H9 (cell line): ENCODE results near the gene MSI2. TPM values are rescaled to one million over a fixed set of nuclear protein-coding genes. Genes with fewer than 3 reads are reported as not detected.

Experiments used
- DNase-seq: peaks from one replicate; pipeline ENCODE4 v3.0.0-alpha.2; 2017
- H2AFZ ChIP-seq: one replicate; pipeline ENCODE4 v1.6.1; 2013; ENCODE audit warnings: mild to moderate bottlenecking, low read length, control low read depth, moderate library complexity
- H2AK5ac ChIP-seq: 2 replicates; pipeline ENCODE4 v1.6.1; 2013; ENCODE audit warnings: low read length, control low read depth, mixed read lengths; ENCODE audit not compliant: insufficient read length
- H2BK120ac ChIP-seq: one replicate; pipeline ENCODE4 v1.6.1; 2013; ENCODE audit warnings: low read depth, mild to moderate bottlenecking, low read length, control low read depth, inconsistent platforms; ENCODE audit not compliant: poor library complexity, severe bottlenecking
- H2BK12ac ChIP-seq: 2 replicates; pipeline ENCODE4 v1.6.1; 2013; ENCODE audit warnings: low read length, control low read depth, mixed read lengths, low read depth; ENCODE audit not compliant: insufficient read length
- H2BK15ac ChIP-seq: 2 replicates; pipeline ENCODE4 v1.6.1; 2013; ENCODE audit warnings: low read depth, low read length, control low read depth
- H2BK20ac ChIP-seq: one replicate; pipeline ENCODE4 v1.6.1; 2013; ENCODE audit warnings: low read depth, mild to moderate bottlenecking, low read length, control low read depth, inconsistent platforms; ENCODE audit not compliant: poor library complexity, severe bottlenecking
- H2BK5ac ChIP-seq: 2 replicates; pipeline ENCODE4 v1.6.1; 2013; ENCODE audit warnings: low read length, control low read depth, mixed read lengths; ENCODE audit not compliant: insufficient read length
- H3K14ac ChIP-seq: 2 replicates; pipeline ENCODE4 v1.6.1; 2013; ENCODE audit warnings: low read length, control low read depth; ENCODE audit not compliant: insufficient read depth
- H3K18ac ChIP-seq: 2 replicates; pipeline ENCODE4 v1.6.1; 2013; ENCODE audit warnings: low read depth, mild to moderate bottlenecking, mixed read lengths, low read length, control low read depth; ENCODE audit not compliant: insufficient read length
- H3K23ac ChIP-seq: 2 replicates; pipeline ENCODE4 v1.6.1; 2013; ENCODE audit warnings: low read length, control low read depth, mixed read lengths, low read depth; ENCODE audit not compliant: insufficient read length
- H3K23me2 ChIP-seq: 2 replicates; pipeline ENCODE4 v1.6.1; 2013; ENCODE audit warnings: low read depth, mild to moderate bottlenecking, mixed read lengths, low read length, control low read depth; ENCODE audit not compliant: insufficient read length, poor library complexity, severe bottlenecking
- H3K27ac ChIP-seq: 2 replicates; pipeline ENCODE4 v1.5.1; 2013; ENCODE audit warnings: low read length, control low read depth, mixed read lengths, low read depth; ENCODE audit not compliant: insufficient read length
- H3K27me3 ChIP-seq: 2 replicates; pipeline ENCODE4 v1.6.1; 2013; ENCODE audit warnings: low read length, control low read depth, inconsistent platforms; ENCODE audit not compliant: insufficient read depth
- H3K4ac ChIP-seq: 2 replicates; pipeline ENCODE4 v1.6.1; 2013; ENCODE audit warnings: low read depth, mild to moderate bottlenecking, control low read depth, inconsistent platforms, low read length, moderate library complexity
- H3K4me1 ChIP-seq: 2 replicates; pipeline ENCODE4 v1.6.1; 2013; ENCODE audit warnings: low read length, control low read depth, inconsistent platforms; ENCODE audit not compliant: insufficient read depth
- H3K4me2 ChIP-seq: 2 replicates; pipeline ENCODE4 v1.6.1; 2013; ENCODE audit warnings: low read length, control low read depth, mixed read lengths; ENCODE audit not compliant: insufficient read length, insufficient read depth
- H3K56ac ChIP-seq: 2 replicates; pipeline ENCODE4 v1.6.1; 2013; ENCODE audit warnings: low read depth, mild to moderate bottlenecking, mixed read lengths, low read length, control low read depth; ENCODE audit not compliant: insufficient read length
- H3K79me1 ChIP-seq: 2 replicates; pipeline ENCODE4 v1.6.1; 2013; ENCODE audit warnings: low read depth, mild to moderate bottlenecking, moderate library complexity, low read length, control low read depth, inconsistent platforms; ENCODE audit not compliant: insufficient read depth, poor library complexity, severe bottlenecking
- H3K79me2 ChIP-seq: 2 replicates; pipeline ENCODE4 v1.6.1; 2013; ENCODE audit warnings: low read length, control low read depth, inconsistent platforms; ENCODE audit not compliant: insufficient read depth
- H3K9ac ChIP-seq: 2 replicates; pipeline ENCODE4 v1.6.1; 2013; ENCODE audit warnings: low read length, control low read depth, mixed read lengths; ENCODE audit not compliant: insufficient read length; ENCODE audit errors: extremely low read depth
- H3K9me3 ChIP-seq: one replicate; pipeline ENCODE4 v1.6.1; 2013; ENCODE audit warnings: low read depth, low read length, inconsistent platforms; ENCODE audit not compliant: control insufficient read depth
- H3T11ph ChIP-seq: one replicate; pipeline ENCODE4 v1.6.1; 2013; ENCODE audit warnings: mild to moderate bottlenecking, low read length, control low read depth, inconsistent platforms
- H4K20me1 ChIP-seq: one replicate; pipeline ENCODE4 v1.6.1; 2013; ENCODE audit not compliant: control insufficient read depth, insufficient read length, insufficient read depth
- H4K5ac ChIP-seq: 2 replicates; pipeline ENCODE4 v1.6.1; 2013; ENCODE audit warnings: low read depth, mild to moderate bottlenecking, mixed read lengths, low read length, control low read depth; ENCODE audit not compliant: insufficient read length
- H4K8ac ChIP-seq: replicated peaks from 2 replicates; pipeline ENCODE4 v1.6.1; 2013; ENCODE audit warnings: low read length, control low read depth, mixed read lengths, low read depth; ENCODE audit not compliant: insufficient read length
- H4K91ac ChIP-seq: 2 replicates; pipeline ENCODE4 v1.6.1; 2013; ENCODE audit warnings: low read depth, mild to moderate bottlenecking, moderate library complexity, mixed read lengths, low read length, control low read depth; ENCODE audit not compliant: insufficient read length
- H3K27ac Mint-ChIP-seq, 3 experiments: 2 replicates in 2 of 3; 3 replicates in 1 of 3; pipeline ENCODE4 v1.8.0; 2020 to 2021; ENCODE audit warnings: mixed read lengths in 3 of 3, mild to moderate bottlenecking in 1 of 3, moderate library complexity in 1 of 3
- H3K27me3 Mint-ChIP-seq: 2 replicates; pipeline ENCODE4 v1.8.0; 2021; ENCODE audit warnings: low read depth, mild to moderate bottlenecking, moderate library complexity, mixed read lengths
- H3K36me3 Mint-ChIP-seq, 3 experiments: 2 replicates in 2 of 3; 3 replicates in 1 of 3; pipeline ENCODE4 v1.8.0; 2020 to 2021; ENCODE audit warnings: low read depth in 3 of 3, mixed read lengths in 3 of 3; ENCODE audit not compliant: insufficient read depth in 1 of 3
- H3K4me1 Mint-ChIP-seq, 2 experiments: 2 replicates each; pipeline ENCODE4 v1.8.0; 2020; ENCODE audit warnings: mixed read lengths in 2 of 2
- H3K4me3 Mint-ChIP-seq, 2 experiments: 2 replicates in 1 of 2; 3 replicates in 1 of 2; pipeline ENCODE4 v1.8.0; 2020 to 2021; ENCODE audit warnings: mild to moderate bottlenecking in 2 of 2, mixed read lengths in 2 of 2, moderate library complexity in 1 of 2
- H3K9me3 Mint-ChIP-seq, 2 experiments: 2 replicates in 1 of 2; 3 replicates in 1 of 2; pipeline ENCODE4 v1.8.0; 2020; ENCODE audit warnings: mild to moderate bottlenecking in 2 of 2, mixed read lengths in 2 of 2, moderate library complexity in 1 of 2
- WGBS: extraction: QIAGEN DNeasy Blood & Tissue Kit; methylation state at CpG from one replicate; pipeline ENCODE4 v1.1.7; 2013; ENCODE audit warnings: missing lambda C conversion rate, low lambda C conversion rate, mixed read lengths; ENCODE audit not compliant: insufficient read length; ENCODE audit errors: extremely low coverage; 5-methylcytosine and 5-hydroxymethylcytosine counted together
- total RNA-seq: library from RNA; stranded (reverse); gene quantifications from 2 replicates; pipeline ENCODE4 v1.2.1, GENCODE V29; 2021
- TF ChIP-seq, protein P1 (sequence below): fragments of 200-600 bp; sonication (generic); conservative IDR thresholded peaks from 3 replicates; pipeline ENCODE4 v1.8.0; 2021; ENCODE audit warnings: antibody characterized with exemption, mild to moderate bottlenecking

The MSI2 gene
- total RNA-seq, 1 experiment from 2014 or later = 98.5 TPM

GRCh38 chr17:57243171-57243622, 13.1 kb upstream of the MSI2 start:
- H2AFZ ChIP-seq = no peak overlapping the region
- TF ChIP-seq, protein P1, sequence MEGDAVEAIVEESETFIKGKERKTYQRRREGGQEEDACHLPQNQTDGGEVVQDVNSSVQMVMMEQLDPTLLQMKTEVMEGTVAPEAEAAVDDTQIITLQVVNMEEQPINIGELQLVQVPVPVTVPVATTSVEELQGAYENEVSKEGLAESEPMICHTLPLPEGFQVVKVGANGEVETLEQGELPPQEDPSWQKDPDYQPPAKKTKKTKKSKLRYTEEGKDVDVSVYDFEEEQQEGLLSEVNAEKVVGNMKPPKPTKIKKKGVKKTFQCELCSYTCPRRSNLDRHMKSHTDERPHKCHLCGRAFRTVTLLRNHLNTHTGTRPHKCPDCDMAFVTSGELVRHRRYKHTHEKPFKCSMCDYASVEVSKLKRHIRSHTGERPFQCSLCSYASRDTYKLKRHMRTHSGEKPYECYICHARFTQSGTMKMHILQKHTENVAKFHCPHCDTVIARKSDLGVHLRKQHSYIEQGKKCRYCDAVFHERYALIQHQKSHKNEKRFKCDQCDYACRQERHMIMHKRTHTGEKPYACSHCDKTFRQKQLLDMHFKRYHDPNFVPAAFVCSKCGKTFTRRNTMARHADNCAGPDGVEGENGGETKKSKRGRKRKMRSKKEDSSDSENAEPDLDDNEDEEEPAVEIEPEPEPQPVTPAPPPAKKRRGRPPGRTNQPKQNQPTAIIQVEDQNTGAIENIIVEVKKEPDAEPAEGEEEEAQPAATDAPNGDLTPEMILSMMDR = peak; percentile 100
- H3K4ac ChIP-seq = no peak overlapping the region
- H3K56ac ChIP-seq = no peak overlapping the region
- H4K91ac ChIP-seq = no peak overlapping the region
- H3K18ac ChIP-seq = no peak overlapping the region
- no peak overlapping the region for H2AK5ac ChIP-seq
- H3K4me1 ChIP-seq = no peaks in the 10 kb centered on the region
- no peaks in the 10 kb centered on the region for H3K27me3 ChIP-seq
- H2BK12ac ChIP-seq = no peak overlapping the region
- H4K20me1 ChIP-seq = no peaks in the 10 kb centered on the region
- H3K79me2 ChIP-seq = no peaks in the 10 kb centered on the region
- H2BK15ac ChIP-seq = no peak overlapping the region
- Mint-ChIP-seq H3K27ac (no peak overlapping the region; a peak in 1 of 7 replicates), H3K4me1 (peaks cover 9 to 18% of the 10 kb centered on the region in 2 experiments), H3K36me3 (no peaks in the 10 kb centered on the region), H3K27me3 (peaks cover 7% of the 10 kb centered on the region), H3K9me3 (no peaks in the 10 kb centered on the region), H3K4me3 (no peak overlapping the region)
- H3K4me2 ChIP-seq = no peak overlapping the region
- H4K5ac ChIP-seq = no peak overlapping the region
- no peaks in the 10 kb centered on the region for H3K9me3 ChIP-seq
- peak; percentile 87 for DNase-seq
- H2BK120ac ChIP-seq = no peak overlapping the region
- no peak overlapping the region for H3K23ac ChIP-seq
- H3K79me1 ChIP-seq = no peaks in the 10 kb centered on the region
- H3T11ph ChIP-seq = no peak overlapping the region
- no peak overlapping the region for H4K8ac ChIP-seq
- no peaks in the 10 kb centered on the region for H3K23me2 ChIP-seq
- H3K14ac ChIP-seq = no peak overlapping the region
- no peak overlapping the region for H3K9ac ChIP-seq
- WGBS = no CpG with 5 or more reads among the region's 13 CpGs
- no peak overlapping the region for H2BK5ac ChIP-seq
- H2BK20ac ChIP-seq = no peak overlapping the region
- H3K27ac ChIP-seq = no peak overlapping the region
